Mucosa of stomach (tissue), 1 donor: Measurements from ENCODE around the gene MAML3.

Experiments used
- H3K27me3 ChIP-seq: one replicate; pipeline ENCODE4 v1.7.0; 2013; ENCODE audit warnings: mild to moderate bottlenecking, low read length; ENCODE audit not compliant: control insufficient read depth, insufficient read depth
- H3K36me3 ChIP-seq: one replicate; pipeline ENCODE4 v1.7.0; 2013; ENCODE audit warnings: low read length; ENCODE audit not compliant: control insufficient read depth, insufficient read depth
- H3K4me1 ChIP-seq: one replicate; pipeline ENCODE4 v1.7.0; 2013; ENCODE audit warnings: mild to moderate bottlenecking, low read length; ENCODE audit not compliant: control insufficient read depth, insufficient read depth
- H3K4me3 ChIP-seq: one replicate; pipeline ENCODE4 v1.7.0; 2013; ENCODE audit warnings: low read length
- H3K9ac ChIP-seq: one replicate; pipeline ENCODE4 v1.7.0; 2013; ENCODE audit warnings: mild to moderate bottlenecking, low read length, moderate library complexity
- H3K9me3 ChIP-seq: one replicate; pipeline ENCODE4 v1.7.0; 2013; ENCODE audit warnings: mild to moderate bottlenecking, low read length, moderate library complexity; ENCODE audit not compliant: control insufficient read depth
- donor health status: Pancreatic carcinoma.

The MAML3 gene

GRCh38 chr4:139933541-139933940, 220.4 kb downstream of the MAML3 start:
- no peak overlapping the region for H3K4me3 ChIP-seq
- H3K9me3 ChIP-seq = no peaks in the 10 kb centered on the region
- no peaks in the 10 kb centered on the region for H3K4me1 ChIP-seq
- H3K9ac ChIP-seq = no peak overlapping the region
- H3K36me3 ChIP-seq = no peaks in the 10 kb centered on the region
- no peaks in the 10 kb centered on the region for H3K27me3 ChIP-seq

GRCh38 chr4:139933104-139933503, 220.9 kb downstream of the MAML3 start:
- Histone ChIP-seq H3K27me3 (no peaks in the 10 kb centered on the region), H3K9me3 (no peaks in the 10 kb centered on the region), H3K36me3 (no peaks in the 10 kb centered on the region), H3K4me1 (no peaks in the 10 kb centered on the region), H3K9ac (no peak overlapping the region), H3K4me3 (no peak overlapping the region)

- no peaks in the 10 kb centered on the region for H3K9me3 ChIP-seq
- H3K9ac ChIP-seq = no peak overlapping the region
- H3K36me3 ChIP-seq = no peaks in the 10 kb centered on the region
- H3K27me3 ChIP-seq = no peaks in the 10 kb centered on the region
- no peak overlapping the region for H3K4me3 ChIP-seq
- H3K4me1 ChIP-seq = peaks cover 36% of the 10 kb centered on the region
Observed at GRCh38 chr4:139924782-139925181, 229.2 kb downstream of the MAML3 start.

- Histone ChIP-seq H3K36me3 (no peaks in the 10 kb centered on the region), H3K4me1 (peaks cover 36% of the 10 kb centered on the region), H3K4me3 (no peak overlapping the region), H3K27me3 (no peaks in the 10 kb centered on the region), H3K9me3 (no peaks in the 10 kb centered on the region), H3K9ac (no peak overlapping the region)
Observed at GRCh38 chr4:139922406-139923024, 231.5 kb downstream of the MAML3 start.

- H3K36me3 ChIP-seq = no peaks in the 10 kb centered on the region
- no peaks in the 10 kb centered on the region for H3K27me3 ChIP-seq
- no peak overlapping the region for H3K4me3 ChIP-seq
- H3K4me1 ChIP-seq = peaks cover 36% of the 10 kb centered on the region
- no peaks in the 10 kb centered on the region for H3K9me3 ChIP-seq
- H3K9ac ChIP-seq = no peak overlapping the region
Observed at GRCh38 chr4:139921429-139922184, 232.4 kb downstream of the MAML3 start.

GRCh38 chr4:139920486-139921002, 233.4 kb downstream of the MAML3 start:
- Histone ChIP-seq H3K36me3 (no peaks in the 10 kb centered on the region), H3K9me3 (no peaks in the 10 kb centered on the region), H3K9ac (no peak overlapping the region), H3K4me1 (peaks cover 36% of the 10 kb centered on the region), H3K27me3 (no peaks in the 10 kb centered on the region), H3K4me3 (no peak overlapping the region)

- H3K4me3 ChIP-seq = no peak overlapping the region
- no peaks in the 10 kb centered on the region for H3K36me3 ChIP-seq
- H3K9ac ChIP-seq = no peak overlapping the region
- H3K9me3 ChIP-seq = no peaks in the 10 kb centered on the region
- H3K27me3 ChIP-seq = no peaks in the 10 kb centered on the region
- H3K4me1 ChIP-seq = peaks cover 36% of the 10 kb centered on the region
Observed at GRCh38 chr4:139919521-139919920, 234.5 kb downstream of the MAML3 start.

- H3K4me1 ChIP-seq = peaks cover 36% of the 10 kb centered on the region
- no peak overlapping the region for H3K9ac ChIP-seq
- no peaks in the 10 kb centered on the region for H3K9me3 ChIP-seq
- H3K4me3 ChIP-seq = no peak overlapping the region
- H3K27me3 ChIP-seq = no peaks in the 10 kb centered on the region
- H3K36me3 ChIP-seq = no peaks in the 10 kb centered on the region
Observed at GRCh38 chr4:139919004-139919403, 235.0 kb downstream of the MAML3 start.

GRCh38 chr4:139918591-139918990, 235.4 kb downstream of the MAML3 start:
- H3K27me3 ChIP-seq = no peaks in the 10 kb centered on the region
- peaks cover 38% of the 10 kb centered on the region for H3K4me1 ChIP-seq
- H3K9ac ChIP-seq = no peak overlapping the region
- H3K36me3 ChIP-seq = no peaks in the 10 kb centered on the region
- H3K4me3 ChIP-seq = no peak overlapping the region
- no peaks in the 10 kb centered on the region for H3K9me3 ChIP-seq

- Histone ChIP-seq H3K27me3 (no peaks in the 10 kb centered on the region), H3K4me1 (peaks cover 35% of the 10 kb centered on the region), H3K36me3 (no peaks in the 10 kb centered on the region), H3K9ac (no peak overlapping the region), H3K9me3 (no peaks in the 10 kb centered on the region), H3K4me3 (no peak overlapping the region)
Observed at GRCh38 chr4:139917896-139918295, 236.1 kb downstream of the MAML3 start.

- Histone ChIP-seq H3K4me1 (peaks cover 17% of the 10 kb centered on the region), H3K4me3 (no peak overlapping the region)
Observed at GRCh38 chr4:139916041-139916440, 237.9 kb downstream of the MAML3 start.

GRCh38 chr4:139915037-139915436, 238.9 kb downstream of the MAML3 start:
- Histone ChIP-seq H3K9ac (no peak overlapping the region), H3K4me1 (peaks cover 7% of the 10 kb centered on the region), H3K36me3 (no peaks in the 10 kb centered on the region), H3K27me3 (no peaks in the 10 kb centered on the region), H3K9me3 (no peaks in the 10 kb centered on the region), H3K4me3 (no peak overlapping the region)

More at GRCh38 chr4:139916041-139916440, 237.9 kb downstream of the MAML3 start:
- H3K36me3 ChIP-seq = no peaks in the 10 kb centered on the region
- no peaks in the 10 kb centered on the region for H3K9me3 ChIP-seq
- H3K9ac ChIP-seq = no peak overlapping the region
- H3K27me3 ChIP-seq = no peaks in the 10 kb centered on the region
